GM19099 (cell line): ENCODE data around the gene APH1B.

Source experiments
- POLR2A ChIP-seq: IDR thresholded peaks from 3 replicates; pipeline ENCODE4 v1.6.1; 2011; ENCODE audit warnings: low read depth; ENCODE audit not compliant: insufficient read length; ENCODE audit errors: extremely low read depth

The APH1B gene

DNA sequence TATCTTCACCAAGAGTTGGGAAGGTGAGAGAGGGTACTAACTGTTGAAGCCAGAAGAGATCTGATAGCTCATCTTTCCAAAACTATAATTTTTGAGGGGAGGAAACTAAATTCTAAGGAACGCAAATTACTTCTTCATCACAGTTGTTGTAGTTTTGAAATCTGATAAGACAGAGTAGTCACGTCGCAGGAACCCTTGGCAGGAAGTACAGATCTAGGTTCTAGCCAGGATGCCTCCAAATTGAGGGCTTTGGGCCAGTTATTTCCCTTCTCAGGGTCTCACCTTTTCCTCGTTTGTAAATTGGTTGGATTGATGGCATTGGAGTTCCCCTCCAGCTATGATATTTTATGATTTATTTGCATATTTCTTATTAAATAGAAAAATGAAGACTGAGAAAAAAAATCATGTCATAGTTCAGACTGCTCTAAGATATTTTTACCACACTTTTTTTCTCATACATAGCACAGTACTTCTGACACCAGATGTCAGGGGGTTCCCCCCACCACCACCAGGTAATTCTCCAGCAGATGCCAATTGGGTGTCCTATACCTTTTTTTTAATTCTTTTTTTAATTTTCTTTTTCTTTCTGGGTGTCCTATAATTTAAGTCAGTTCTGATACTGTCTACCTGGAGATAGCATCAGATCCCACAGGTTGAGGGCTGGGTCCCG lies 32.3 kb upstream of the APH1B start:
- TF ChIP-seq POLR2A, result no peak

DNA sequence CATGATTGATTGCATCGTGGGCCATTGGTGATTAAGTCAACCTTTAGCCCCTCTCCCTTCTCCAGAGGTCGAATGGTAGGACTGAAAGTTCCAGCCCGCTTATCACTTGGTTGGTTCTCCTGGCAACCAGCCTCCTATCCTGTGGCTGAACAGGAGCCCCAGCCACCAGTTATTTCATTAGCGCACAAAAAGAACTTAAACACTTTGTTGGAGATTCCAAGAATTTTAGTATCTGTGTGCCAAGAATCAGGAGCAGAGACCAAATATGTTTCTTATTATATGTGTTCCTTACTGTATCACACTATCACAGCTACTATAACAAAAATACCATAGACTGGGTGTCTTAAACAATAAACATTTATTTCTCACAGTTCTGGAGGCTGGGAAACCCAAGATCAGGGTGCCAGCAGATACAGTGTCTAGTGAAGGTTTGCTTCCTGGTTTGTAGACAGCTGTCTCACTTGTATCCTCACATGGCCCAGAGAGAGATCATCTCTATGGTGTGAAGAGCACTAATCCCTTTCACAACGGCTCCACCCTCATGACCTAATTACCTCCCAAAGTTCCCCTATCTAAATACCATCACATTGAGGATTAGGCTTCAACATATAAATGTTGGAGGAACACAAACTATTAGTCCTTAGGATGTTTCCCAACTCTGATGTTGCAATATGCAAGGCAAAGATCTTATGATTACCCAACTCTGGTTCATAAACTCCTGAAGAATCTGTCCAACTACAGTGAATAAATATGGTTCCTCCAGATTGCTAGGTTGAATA lies 30.5 kb upstream of the APH1B start:
- TF ChIP-seq POLR2A, result no peak

- TF ChIP-seq POLR2A, result no peak
Measured at GRCh38 chr15:63250312-63250965, 27.0 kb upstream of the APH1B start.

- no peak for TF ChIP-seq POLR2A
Measured at GRCh38 chr15:63251701-63252100, 25.7 kb upstream of the APH1B start.

DNA sequence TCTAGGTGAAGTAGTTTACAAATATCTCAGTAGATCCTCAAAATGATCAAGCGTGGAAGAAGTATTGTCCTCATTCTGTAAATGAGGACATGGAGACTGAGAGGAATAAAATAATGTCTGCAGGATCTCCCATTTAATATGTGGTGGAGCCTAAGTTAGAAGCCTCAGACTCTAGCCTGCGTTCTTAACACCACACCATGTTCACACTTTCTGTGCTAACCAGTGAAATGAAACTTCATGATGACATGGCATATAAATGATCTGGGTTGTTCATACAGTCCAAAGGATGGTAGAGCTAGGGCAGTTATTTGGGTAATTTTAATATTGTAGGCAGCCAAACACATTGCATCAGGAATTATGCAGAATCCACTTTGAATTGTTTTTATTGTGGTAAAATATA lies 25.1 kb upstream of the APH1B start:
- no peak for TF ChIP-seq POLR2A

GRCh38 chr15:63254991-63255390 lies 22.4 kb upstream of the APH1B start:
- no peak for TF ChIP-seq POLR2A

- TF ChIP-seq POLR2A, result no peak
Measured at GRCh38 chr15:63255489-63255990, 21.9 kb upstream of the APH1B start.

GRCh38 chr15:63256433-63257274 lies 20.8 kb upstream of the APH1B start:
- no peak for TF ChIP-seq POLR2A

GRCh38 chr15:63258658-63259057 lies 18.7 kb upstream of the APH1B start:
- no peak for TF ChIP-seq POLR2A

GRCh38 chr15:63260791-63261190 lies 16.6 kb upstream of the APH1B start:
- no peak for TF ChIP-seq POLR2A

- TF ChIP-seq POLR2A, result no peak
Measured at GRCh38 chr15:63261311-63261710, 16.1 kb upstream of the APH1B start.

GRCh38 chr15:63263519-63263918 lies 13.9 kb upstream of the APH1B start:
- no peak for TF ChIP-seq POLR2A

GRCh38 chr15:63264688-63265293 lies 12.6 kb upstream of the APH1B start:
- TF ChIP-seq POLR2A, result no peak

- TF ChIP-seq POLR2A, result no peak
Measured at GRCh38 chr15:63274427-63274826, 3.0 kb upstream of the APH1B start.
